ENCODE measurements around the gene CNGA2.

CNGA2 gene

DNA sequence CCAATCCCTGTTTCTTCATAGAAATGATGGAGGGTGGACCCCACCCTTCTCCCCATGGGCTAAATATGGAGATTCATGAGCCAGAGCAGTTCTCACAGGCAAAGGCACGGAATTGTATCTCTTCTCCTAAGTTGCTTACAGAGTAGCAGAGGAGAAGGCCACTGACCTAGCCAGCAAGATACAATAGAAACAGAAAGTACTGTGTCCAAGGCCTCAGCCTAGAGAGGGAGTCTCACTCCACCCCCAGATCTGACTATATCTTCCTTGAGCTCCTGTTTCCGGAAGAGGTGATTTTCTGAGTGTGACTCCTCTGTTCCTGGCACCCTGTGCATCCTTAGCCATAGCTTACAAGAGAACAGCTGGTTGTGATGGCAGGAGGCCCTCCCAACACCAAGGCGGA, 18.8 kb upstream of the CNGA2 start, which contains the start of gene FATE1:
Gene FATE1, plus strand, starts transcription at position 284 of the 400 bp plus-strand sequence. Its CDS starts 85 bp downstream, at position 369.
- Histone ChIP-seq H3K27me3 (no peaks in the 10 kb centered on the region), H3K4me3 (no peak within 1 kb of the TSS), H3K27ac (no peak within 1 kb of the TSS), H3K36me3 (no peaks in the 10 kb centered on the region), H3K4me1 (no peaks in the 10 kb centered on the region), H3K9me3 (no peaks in the 10 kb centered on the region)
- TF ChIP-seq, protein P1, sequence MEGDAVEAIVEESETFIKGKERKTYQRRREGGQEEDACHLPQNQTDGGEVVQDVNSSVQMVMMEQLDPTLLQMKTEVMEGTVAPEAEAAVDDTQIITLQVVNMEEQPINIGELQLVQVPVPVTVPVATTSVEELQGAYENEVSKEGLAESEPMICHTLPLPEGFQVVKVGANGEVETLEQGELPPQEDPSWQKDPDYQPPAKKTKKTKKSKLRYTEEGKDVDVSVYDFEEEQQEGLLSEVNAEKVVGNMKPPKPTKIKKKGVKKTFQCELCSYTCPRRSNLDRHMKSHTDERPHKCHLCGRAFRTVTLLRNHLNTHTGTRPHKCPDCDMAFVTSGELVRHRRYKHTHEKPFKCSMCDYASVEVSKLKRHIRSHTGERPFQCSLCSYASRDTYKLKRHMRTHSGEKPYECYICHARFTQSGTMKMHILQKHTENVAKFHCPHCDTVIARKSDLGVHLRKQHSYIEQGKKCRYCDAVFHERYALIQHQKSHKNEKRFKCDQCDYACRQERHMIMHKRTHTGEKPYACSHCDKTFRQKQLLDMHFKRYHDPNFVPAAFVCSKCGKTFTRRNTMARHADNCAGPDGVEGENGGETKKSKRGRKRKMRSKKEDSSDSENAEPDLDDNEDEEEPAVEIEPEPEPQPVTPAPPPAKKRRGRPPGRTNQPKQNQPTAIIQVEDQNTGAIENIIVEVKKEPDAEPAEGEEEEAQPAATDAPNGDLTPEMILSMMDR (IDR thresholded peaks at IDR 0.05): no peak
- no peak for DNase-seq
- intact Hi-C loops (cut with DNase I; ENCODE audit: low total_unique reads): no loop called here

DNA sequence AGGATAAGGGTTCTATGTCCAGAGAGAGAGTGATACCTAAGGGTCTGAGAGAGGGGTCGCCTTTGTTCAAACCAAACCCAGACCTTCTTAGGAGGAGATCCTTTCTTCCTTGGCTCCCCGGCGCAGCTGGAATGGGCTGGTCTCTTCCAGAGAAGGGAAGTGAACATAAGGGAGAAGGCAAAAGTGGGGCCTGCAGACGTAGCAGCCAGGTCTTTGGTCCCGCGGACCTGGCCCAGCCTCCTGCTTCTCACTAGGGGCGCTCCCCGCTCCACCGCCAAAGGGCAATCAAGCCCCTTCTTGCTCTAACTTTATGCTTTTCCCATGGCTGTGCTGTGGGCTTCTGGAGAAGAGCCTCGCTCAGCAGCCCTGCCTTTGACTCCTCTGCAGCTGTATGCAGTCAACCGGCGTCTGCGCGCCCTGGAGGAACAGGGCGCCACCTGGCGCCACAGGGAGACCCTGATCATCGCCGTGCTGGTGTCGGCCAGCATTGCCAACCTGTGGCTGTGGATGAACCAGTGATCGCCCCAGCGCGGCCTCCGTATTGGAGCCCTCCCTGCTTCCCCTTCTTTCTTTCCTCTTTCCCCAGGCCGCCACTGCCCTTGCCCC, 12.2 kb upstream of the CNGA2 start:
- Histone ChIP-seq H3K4me1 (no peaks in the 10 kb centered on the region), H3K4me3 (no peak overlapping the region), H3K9me3 (no peaks in the 10 kb centered on the region), H3K27ac (no peak overlapping the region), H3K27me3 (no peaks in the 10 kb centered on the region), H3K36me3 (no peaks in the 10 kb centered on the region)
- TF ChIP-seq, protein P1 (IDR thresholded peaks at IDR 0.05): no peak
- DNase-seq: peak in 1 of 2 donors; percentile 31
- intact Hi-C loops (cut with DNase I; ENCODE audit: low total_unique reads): no loop called here

DNA sequence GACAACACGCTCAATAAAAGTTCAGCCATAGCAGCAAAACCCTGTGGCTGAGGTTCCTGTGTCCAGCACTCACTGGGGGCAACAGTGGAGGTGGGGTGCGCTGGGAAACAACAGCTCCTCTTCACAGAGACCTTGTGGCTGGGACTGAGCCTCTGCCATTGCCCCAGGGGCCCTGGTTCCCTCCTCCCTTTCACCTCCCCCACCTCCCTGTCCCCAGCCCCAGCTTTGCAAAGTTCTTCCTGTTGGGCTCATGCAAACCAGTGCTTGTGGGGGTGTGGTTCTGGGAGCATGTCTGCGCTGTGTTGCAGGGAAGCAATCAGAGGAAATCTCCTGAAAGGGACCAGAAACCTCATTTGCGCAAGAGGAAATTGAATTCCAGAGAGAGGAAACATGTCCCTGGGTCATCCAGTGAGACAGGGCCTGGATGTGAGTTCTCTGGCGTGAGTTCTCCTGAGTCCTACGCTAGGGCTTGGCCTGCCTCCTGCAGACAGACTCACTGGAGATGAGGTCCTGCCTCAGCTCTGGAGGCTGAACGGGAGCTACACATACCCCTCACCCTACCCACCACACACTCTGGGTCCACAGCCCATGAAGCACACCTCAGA, 11.3 kb upstream of the CNGA2 start:
- TF ChIP-seq, protein P1 (IDR thresholded peaks at IDR 0.05): no peak
- H3K4me3 ChIP-seq: no peak overlapping the region
- H3K36me3 ChIP-seq: no peaks in the 10 kb centered on the region
- H3K4me1 ChIP-seq: no peaks in the 10 kb centered on the region
- DNase-seq: no peak
- no peaks in the 10 kb centered on the region for H3K9me3 ChIP-seq
- no peak overlapping the region for H3K27ac ChIP-seq
- intact Hi-C loops (cut with DNase I; ENCODE audit: low total_unique reads): no loop called here
- no peaks in the 10 kb centered on the region for H3K27me3 ChIP-seq

DNA sequence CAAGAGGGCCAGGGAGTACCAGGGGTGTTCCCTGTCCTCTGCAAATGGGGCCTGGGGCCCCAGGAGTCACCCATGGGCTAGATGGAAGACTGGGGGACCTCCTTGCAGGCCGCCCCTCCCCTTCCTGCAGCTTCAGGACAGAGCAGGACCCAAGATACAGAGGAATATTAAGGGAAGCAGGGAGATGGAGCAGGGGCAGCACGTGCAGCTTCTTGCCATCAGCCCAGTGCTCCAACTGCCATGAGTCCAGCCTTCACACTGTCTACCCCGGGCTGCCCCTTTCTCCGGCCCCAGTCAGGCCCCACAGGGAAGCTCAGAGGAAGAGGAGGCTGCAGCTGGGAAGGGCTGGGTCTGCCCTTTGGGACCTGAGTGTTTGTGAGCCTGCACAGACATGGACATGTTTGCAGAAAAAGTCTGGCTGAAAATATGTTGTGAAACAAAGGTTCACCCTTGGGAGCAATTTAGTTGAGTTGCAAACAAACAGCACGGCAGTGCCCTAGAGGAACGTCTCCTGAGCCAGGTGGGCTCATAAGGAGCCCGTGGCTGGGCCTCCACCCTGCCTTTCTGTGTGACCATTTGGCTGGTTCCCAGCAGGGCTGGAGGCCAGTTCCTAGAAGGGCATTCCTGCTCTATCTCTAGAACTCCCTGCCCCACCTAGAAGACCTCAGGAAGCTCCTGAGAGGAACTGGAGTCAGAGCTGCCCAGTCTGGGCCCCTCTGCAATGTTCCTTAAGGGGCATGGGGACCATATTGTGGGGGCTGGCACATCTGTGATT, 9.8 kb upstream of the CNGA2 start:
- DNase-seq: no peak

DNA sequence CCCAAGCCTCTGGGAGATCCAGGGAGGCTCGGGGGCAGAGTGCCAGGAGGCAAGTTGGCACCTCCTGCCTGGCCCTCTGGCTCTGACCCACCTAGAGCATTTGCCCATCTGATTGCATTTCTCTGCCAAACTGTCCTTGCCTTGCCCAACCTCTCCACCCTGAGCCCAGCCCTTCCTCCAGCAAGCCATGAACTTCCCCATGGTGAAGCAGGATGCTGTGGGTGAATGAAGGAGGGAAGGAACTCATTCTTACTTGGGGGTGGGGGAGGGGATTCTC, 9.3 kb upstream of the CNGA2 start:
- no peaks in the 10 kb centered on the region for H3K36me3 ChIP-seq
- TF ChIP-seq, protein P1 (IDR thresholded peaks at IDR 0.05): no peak
- intact Hi-C loops (cut with DNase I; ENCODE audit: low total_unique reads): no loop called here
- H3K4me3 ChIP-seq: no peak overlapping the region
- H3K9me3 ChIP-seq: no peaks in the 10 kb centered on the region
- H3K27ac ChIP-seq: no peak overlapping the region
- H3K27me3 ChIP-seq: no peaks in the 10 kb centered on the region
- DNase-seq: no peak
- H3K4me1 ChIP-seq: no peaks in the 10 kb centered on the region

More for the DNA sequence above, 9.8 kb upstream of the CNGA2 start:
- TF ChIP-seq, protein P1 (IDR thresholded peaks at IDR 0.05): no peak
- intact Hi-C loops (cut with DNase I; ENCODE audit: low total_unique reads): no loop called here
- Histone ChIP-seq H3K4me1 (no peaks in the 10 kb centered on the region), H3K27ac (no peak overlapping the region), H3K4me3 (no peak overlapping the region), H3K36me3 (no peaks in the 10 kb centered on the region), H3K27me3 (no peaks in the 10 kb centered on the region), H3K9me3 (no peaks in the 10 kb centered on the region)
